Panc1 (cell line): ENCODE measurements around the gene KERA.

Experiments
- CTCF ChIP-seq: fragments of 450-650 bp; IDR thresholded peaks from 2 replicates; pipeline ENCODE4 v1.5.1; 2017; ENCODE audit warnings: mild to moderate bottlenecking
- POLR2AphosphoS5 ChIP-seq: IDR thresholded peaks from 2 replicates; pipeline ENCODE4 v1.6.1; 2012; ENCODE audit warnings: mild to moderate bottlenecking, low read depth, low read length, moderate library complexity
- SIN3A ChIP-seq: IDR thresholded peaks from 2 replicates; pipeline ENCODE4 v1.6.1; 2012; ENCODE audit warnings: low read depth, mild to moderate bottlenecking, low read length, moderate library complexity, borderline replicate concordance; ENCODE audit not compliant: insufficient read depth
- TF ChIP-seq, protein P1 (sequence below), 2 experiments: IDR thresholded peaks; 2 replicates each; pipeline ENCODE4 v1.6.1; 2011 to 2012; ENCODE audit warnings: low read depth in 2 of 2, control low read depth in 1 of 2, low read length in 1 of 2, mild to moderate bottlenecking in 1 of 2, moderate library complexity in 1 of 2; ENCODE audit not compliant: insufficient read depth in 1 of 2

GRCh38 chr12:91094957-91095356 lies 37.1 kb upstream of the KERA start:
- TF ChIP-seq CTCF (no peak), POLR2AphosphoS5 (no peak), SIN3A (no peak)
- TF ChIP-seq, protein P1, sequence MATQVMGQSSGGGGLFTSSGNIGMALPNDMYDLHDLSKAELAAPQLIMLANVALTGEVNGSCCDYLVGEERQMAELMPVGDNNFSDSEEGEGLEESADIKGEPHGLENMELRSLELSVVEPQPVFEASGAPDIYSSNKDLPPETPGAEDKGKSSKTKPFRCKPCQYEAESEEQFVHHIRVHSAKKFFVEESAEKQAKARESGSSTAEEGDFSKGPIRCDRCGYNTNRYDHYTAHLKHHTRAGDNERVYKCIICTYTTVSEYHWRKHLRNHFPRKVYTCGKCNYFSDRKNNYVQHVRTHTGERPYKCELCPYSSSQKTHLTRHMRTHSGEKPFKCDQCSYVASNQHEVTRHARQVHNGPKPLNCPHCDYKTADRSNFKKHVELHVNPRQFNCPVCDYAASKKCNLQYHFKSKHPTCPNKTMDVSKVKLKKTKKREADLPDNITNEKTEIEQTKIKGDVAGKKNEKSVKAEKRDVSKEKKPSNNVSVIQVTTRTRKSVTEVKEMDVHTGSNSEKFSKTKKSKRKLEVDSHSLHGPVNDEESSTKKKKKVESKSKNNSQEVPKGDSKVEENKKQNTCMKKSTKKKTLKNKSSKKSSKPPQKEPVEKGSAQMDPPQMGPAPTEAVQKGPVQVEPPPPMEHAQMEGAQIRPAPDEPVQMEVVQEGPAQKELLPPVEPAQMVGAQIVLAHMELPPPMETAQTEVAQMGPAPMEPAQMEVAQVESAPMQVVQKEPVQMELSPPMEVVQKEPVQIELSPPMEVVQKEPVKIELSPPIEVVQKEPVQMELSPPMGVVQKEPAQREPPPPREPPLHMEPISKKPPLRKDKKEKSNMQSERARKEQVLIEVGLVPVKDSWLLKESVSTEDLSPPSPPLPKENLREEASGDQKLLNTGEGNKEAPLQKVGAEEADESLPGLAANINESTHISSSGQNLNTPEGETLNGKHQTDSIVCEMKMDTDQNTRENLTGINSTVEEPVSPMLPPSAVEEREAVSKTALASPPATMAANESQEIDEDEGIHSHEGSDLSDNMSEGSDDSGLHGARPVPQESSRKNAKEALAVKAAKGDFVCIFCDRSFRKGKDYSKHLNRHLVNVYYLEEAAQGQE (IDR thresholded peaks at IDR 0.05; ENCODE audit: insufficient read depth in 1 of 2, low read depth in 2 of 2, low read length in 1 of 2), result no peak
